ENCODE measurements around the gene NTSR2.

NTSR2 gene

DNA sequence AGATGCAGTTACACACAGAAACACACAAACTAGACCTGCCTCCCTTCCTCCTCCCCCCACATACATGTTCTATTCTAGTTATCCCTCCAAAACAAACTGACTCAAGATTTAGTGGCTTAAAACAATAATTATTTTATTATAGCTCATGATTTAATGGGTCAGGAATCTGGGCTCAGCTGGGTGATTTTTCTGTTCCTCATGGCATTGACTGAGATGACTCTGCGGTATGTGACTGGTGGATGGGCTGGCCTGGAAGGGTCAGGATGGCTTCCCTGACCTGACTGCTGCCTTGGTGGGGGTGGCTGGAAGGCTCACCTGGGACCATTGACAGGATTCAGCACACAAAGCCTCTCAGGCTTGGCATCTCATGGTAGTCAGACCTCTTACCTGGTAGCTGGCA, 33.7 kb upstream of the NTSR2 start:
- H3K14ac ChIP-seq (ENCODE audit: low read length), result no peak overlapping the region
- WGBS, 2 donors (ENCODE audit: extremely low coverage in 2 of 2, insufficient read length in 2 of 2, insufficient replicate concordance in 1 of 2), result no CpG with 5 or more reads among the region's 1 CpG
- H3K9ac ChIP-seq (ENCODE audit: low read depth, low read length, poor library complexity), result no peak overlapping the region
- no peak overlapping the region for H2BK5ac ChIP-seq (ENCODE audit: low read length)
- no peak overlapping the region for H3K4me3 ChIP-seq (ENCODE audit: low read length in 2 of 2)
- no peak overlapping the region for H2AFZ ChIP-seq (ENCODE audit: low read length)
- no peak for DNase-seq (ENCODE audit: low spot score)
- H3K4ac ChIP-seq (ENCODE audit: low read length), result no peak overlapping the region
- H3K36me3 ChIP-seq (replicated peaks in 1 of 2; ENCODE audit: control insufficient read depth in 2 of 2, insufficient read depth in 2 of 2, low read length in 2 of 2), result no peaks in the 10 kb centered on the region
- no peaks in the 10 kb centered on the region for H3K27me3 ChIP-seq (ENCODE audit: control insufficient read depth in 3 of 3, insufficient read depth in 3 of 3, low read depth in 1 of 3, low read length in 3 of 3)
- H3K23ac ChIP-seq (ENCODE audit: low read depth, low read length, poor library complexity), result no peak overlapping the region
- H2AK5ac ChIP-seq (ENCODE audit: low read depth, low read length), result no peak overlapping the region
- no peaks in the 10 kb centered on the region for H3K4me1 ChIP-seq (ENCODE audit: control insufficient read depth in 2 of 2, insufficient read depth in 1 of 2, low read depth in 1 of 2, low read length in 2 of 2)
- no peak overlapping the region for H4K8ac ChIP-seq (ENCODE audit: low read depth, low read length)
- no peak overlapping the region for H2BK15ac ChIP-seq (ENCODE audit: low read length)
- H4K91ac ChIP-seq (ENCODE audit: low read depth, low read length, poor library complexity), result no peak overlapping the region
- no peak overlapping the region for H3K27ac ChIP-seq (replicated peaks; ENCODE audit: low read length)
- peaks cover 0 to 4% of the 10 kb centered on the region in 2 donors for H3K9me3 ChIP-seq (replicated peaks in 1 of 2; ENCODE audit: control insufficient read depth in 2 of 2, insufficient read depth in 1 of 2, low read depth in 1 of 2, low read length in 2 of 2)
- no peak overlapping the region for H3K4me2 ChIP-seq (ENCODE audit: insufficient read depth, low read length, poor library complexity, severe bottlenecking)
- no peaks in the 10 kb centered on the region for H3K79me1 ChIP-seq (ENCODE audit: low read depth, low read length)
- H3K18ac ChIP-seq (ENCODE audit: low read length), result peak overlapping the region; percentile 56
- no peak overlapping the region for H2BK120ac ChIP-seq (ENCODE audit: low read depth, low read length)
- H2BK12ac ChIP-seq (ENCODE audit: low read length), result no peak overlapping the region

DNA sequence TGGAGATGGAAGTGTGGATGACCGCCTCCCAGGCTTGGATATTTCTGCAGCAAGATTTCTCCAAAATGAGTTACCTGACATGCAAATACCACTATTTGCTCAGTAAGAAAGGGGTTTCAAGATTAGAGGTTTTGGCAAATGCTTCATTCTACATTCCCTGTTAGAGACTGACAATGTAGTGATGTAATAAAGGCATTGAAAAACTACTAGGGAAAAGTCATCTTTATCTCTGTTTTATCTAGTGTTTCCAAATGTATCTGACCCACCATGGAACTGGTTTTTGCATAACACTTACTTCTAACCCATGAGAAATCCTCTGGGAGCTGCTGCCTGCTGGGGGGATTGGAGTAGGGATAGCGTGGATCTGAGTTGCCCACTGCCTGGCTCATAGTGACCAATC, 33.0 kb upstream of the NTSR2 start:
- Histone ChIP-seq H3K9me3 (replicated peaks in 1 of 2; ENCODE audit: control insufficient read depth in 2 of 2, insufficient read depth in 1 of 2, low read depth in 1 of 2, low read length in 2 of 2) (peaks cover 0 to 4% of the 10 kb centered on the region in 2 donors), H2BK15ac (ENCODE audit: low read length) (no peak overlapping the region), H2AFZ (ENCODE audit: low read length) (no peak overlapping the region), H3K4me3 (ENCODE audit: low read length in 2 of 2) (no peak overlapping the region), H3K4me2 (ENCODE audit: insufficient read depth, low read length, poor library complexity, severe bottlenecking) (no peak overlapping the region), H3K4me1 (ENCODE audit: control insufficient read depth in 2 of 2, insufficient read depth in 1 of 2, low read depth in 1 of 2, low read length in 2 of 2) (peaks cover 0 to 3% of the 10 kb centered on the region in 2 donors), H2BK5ac (ENCODE audit: low read length) (no peak overlapping the region), H3K27me3 (ENCODE audit: control insufficient read depth in 3 of 3, insufficient read depth in 3 of 3, low read depth in 1 of 3, low read length in 3 of 3) (no peaks in the 10 kb centered on the region), H3K9ac (ENCODE audit: low read depth, low read length, poor library complexity) (no peak overlapping the region), H2BK120ac (ENCODE audit: low read depth, low read length) (no peak overlapping the region), H3K18ac (ENCODE audit: low read length) (no peak overlapping the region), H4K91ac (ENCODE audit: low read depth, low read length, poor library complexity) (no peak overlapping the region), H4K8ac (ENCODE audit: low read depth, low read length) (no peak overlapping the region), H3K27ac (replicated peaks; ENCODE audit: low read length) (no peak overlapping the region), H3K4ac (ENCODE audit: low read length) (no peak overlapping the region), H3K14ac (ENCODE audit: low read length) (no peak overlapping the region), H2AK5ac (ENCODE audit: low read depth, low read length) (no peak overlapping the region), H2BK12ac (ENCODE audit: low read length) (no peak overlapping the region), H3K79me1 (ENCODE audit: low read depth, low read length) (no peaks in the 10 kb centered on the region), H3K23ac (ENCODE audit: low read depth, low read length, poor library complexity) (no peak overlapping the region), H3K36me3 (replicated peaks in 1 of 2; ENCODE audit: control insufficient read depth in 2 of 2, insufficient read depth in 2 of 2, low read length in 2 of 2) (no peaks in the 10 kb centered on the region)
- no CpG with 5 or more reads among the region's 2 CpGs for WGBS, 2 donors (ENCODE audit: extremely low coverage in 2 of 2, insufficient read length in 2 of 2, insufficient replicate concordance in 1 of 2)
- DNase-seq (ENCODE audit: low spot score), result no peak

DNA sequence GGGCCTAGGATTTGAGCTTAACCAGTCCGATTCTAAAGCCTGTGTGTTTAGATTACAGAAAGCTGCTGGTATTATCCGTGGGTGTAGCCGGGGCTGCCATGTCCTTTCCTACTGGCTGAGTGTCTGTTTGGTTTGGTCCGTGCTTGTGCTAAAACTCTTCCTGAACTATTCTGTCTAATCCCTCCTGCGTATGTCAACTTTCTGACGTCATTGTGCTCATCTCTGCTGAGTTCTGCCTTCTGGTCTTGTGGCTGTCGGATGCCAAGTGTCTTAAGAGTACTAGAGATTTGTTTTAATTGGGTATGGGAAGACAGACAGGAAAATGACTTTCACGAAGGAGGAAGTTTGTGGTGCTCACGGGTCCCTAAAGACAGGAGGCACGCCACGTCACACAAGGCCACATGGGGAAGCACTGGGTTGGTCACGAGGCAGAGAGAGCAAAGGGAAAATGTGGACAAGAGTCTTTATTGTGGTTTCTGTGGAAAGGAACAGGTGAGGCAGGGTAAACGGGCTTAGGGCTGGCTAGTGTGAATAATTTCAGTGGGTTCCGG, 31.8 kb upstream of the NTSR2 start:
- Histone ChIP-seq H2BK120ac (ENCODE audit: low read depth, low read length) (no peak overlapping the region), H3K27ac (replicated peaks; ENCODE audit: low read length) (no peak overlapping the region), H3K36me3 (replicated peaks in 1 of 2; ENCODE audit: control insufficient read depth in 2 of 2, insufficient read depth in 2 of 2, low read length in 2 of 2) (no peaks in the 10 kb centered on the region), H2AFZ (ENCODE audit: low read length) (no peak overlapping the region), H4K91ac (ENCODE audit: low read depth, low read length, poor library complexity) (no peak overlapping the region), H3K9me3 (replicated peaks in 1 of 2; ENCODE audit: control insufficient read depth in 2 of 2, insufficient read depth in 1 of 2, low read depth in 1 of 2, low read length in 2 of 2) (peaks cover 0 to 4% of the 10 kb centered on the region in 2 donors), H3K14ac (ENCODE audit: low read length) (no peak overlapping the region), H3K27me3 (ENCODE audit: control insufficient read depth in 3 of 3, insufficient read depth in 3 of 3, low read depth in 1 of 3, low read length in 3 of 3) (no peaks in the 10 kb centered on the region), H3K18ac (ENCODE audit: low read length) (no peak overlapping the region), H3K4ac (ENCODE audit: low read length) (no peak overlapping the region), H2BK5ac (ENCODE audit: low read length) (no peak overlapping the region), H3K9ac (ENCODE audit: low read depth, low read length, poor library complexity) (no peak overlapping the region), H3K4me2 (ENCODE audit: insufficient read depth, low read length, poor library complexity, severe bottlenecking) (no peak overlapping the region), H3K23ac (ENCODE audit: low read depth, low read length, poor library complexity) (no peak overlapping the region), H3K4me3 (ENCODE audit: low read length in 2 of 2) (no peak overlapping the region), H2BK15ac (ENCODE audit: low read length) (no peak overlapping the region), H3K4me1 (ENCODE audit: control insufficient read depth in 2 of 2, insufficient read depth in 1 of 2, low read depth in 1 of 2, low read length in 2 of 2) (peaks cover 5 to 14% of the 10 kb centered on the region in 2 donors), H4K8ac (ENCODE audit: low read depth, low read length) (no peak overlapping the region), H2AK5ac (ENCODE audit: low read depth, low read length) (no peak overlapping the region), H2BK12ac (ENCODE audit: low read length) (no peak overlapping the region), H3K79me1 (ENCODE audit: low read depth, low read length) (no peaks in the 10 kb centered on the region)
- WGBS, 2 donors (ENCODE audit: extremely low coverage in 2 of 2, insufficient read length in 2 of 2, insufficient replicate concordance in 1 of 2), result no CpG with 5 or more reads among the region's 14 CpGs
- no peak for DNase-seq (ENCODE audit: low spot score)

DNA sequence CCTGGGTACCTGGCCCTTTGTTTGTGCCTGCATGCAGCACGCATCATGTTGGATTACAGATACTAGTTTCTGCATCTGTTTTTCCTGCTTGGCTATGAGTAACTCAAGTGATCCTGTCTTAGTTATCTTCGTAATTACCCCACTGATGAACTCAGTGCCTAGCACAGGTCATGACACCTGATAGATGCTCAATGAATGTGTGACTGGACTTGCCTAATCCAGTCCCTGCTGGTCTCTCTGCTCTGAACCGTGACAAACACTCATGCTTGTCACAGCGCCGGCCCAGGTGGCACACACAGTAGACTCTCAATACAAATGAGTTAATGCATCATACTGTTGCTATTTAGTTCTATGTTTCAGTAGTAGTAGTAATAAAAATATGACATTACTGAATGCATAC, 31.2 kb upstream of the NTSR2 start:
- DNase-seq (ENCODE audit: low spot score), result no peak
- WGBS, 2 donors (ENCODE audit: extremely low coverage in 2 of 2, insufficient read length in 2 of 2, insufficient replicate concordance in 1 of 2), result no CpG with 5 or more reads among the region's 5 CpGs
- H2AK5ac ChIP-seq (ENCODE audit: low read depth, low read length), result no peak overlapping the region

More for the DNA sequence above, 31.2 kb upstream of the NTSR2 start:
- Histone ChIP-seq H3K18ac (ENCODE audit: low read length) (no peak overlapping the region), H3K14ac (ENCODE audit: low read length) (no peak overlapping the region), H3K9ac (ENCODE audit: low read depth, low read length, poor library complexity) (no peak overlapping the region), H2BK15ac (ENCODE audit: low read length) (no peak overlapping the region), H3K36me3 (replicated peaks in 1 of 2; ENCODE audit: control insufficient read depth in 2 of 2, insufficient read depth in 2 of 2, low read length in 2 of 2) (no peaks in the 10 kb centered on the region), H3K79me1 (ENCODE audit: low read depth, low read length) (no peaks in the 10 kb centered on the region), H3K4me2 (ENCODE audit: insufficient read depth, low read length, poor library complexity, severe bottlenecking) (no peak overlapping the region), H3K27ac (replicated peaks; ENCODE audit: low read length) (no peak overlapping the region), H2BK120ac (ENCODE audit: low read depth, low read length) (no peak overlapping the region), H2BK5ac (ENCODE audit: low read length) (no peak overlapping the region), H3K23ac (ENCODE audit: low read depth, low read length, poor library complexity) (no peak overlapping the region), H4K8ac (ENCODE audit: low read depth, low read length) (no peak overlapping the region), H3K9me3 (replicated peaks in 1 of 2; ENCODE audit: control insufficient read depth in 2 of 2, insufficient read depth in 1 of 2, low read depth in 1 of 2, low read length in 2 of 2) (peaks cover 0 to 4% of the 10 kb centered on the region in 2 donors), H2BK12ac (ENCODE audit: low read length) (no peak overlapping the region), H3K4me1 (ENCODE audit: control insufficient read depth in 2 of 2, insufficient read depth in 1 of 2, low read depth in 1 of 2, low read length in 2 of 2) (peaks cover 7 to 18% of the 10 kb centered on the region in 2 donors), H4K91ac (ENCODE audit: low read depth, low read length, poor library complexity) (no peak overlapping the region), H3K4ac (ENCODE audit: low read length) (no peak overlapping the region), H3K27me3 (ENCODE audit: control insufficient read depth in 3 of 3, insufficient read depth in 3 of 3, low read depth in 1 of 3, low read length in 3 of 3) (no peaks in the 10 kb centered on the region), H2AFZ (ENCODE audit: low read length) (peak overlapping the region; percentile 16), H3K4me3 (ENCODE audit: low read length in 2 of 2) (no peak overlapping the region)

Measured in neuronal stem cell (in vitro differentiated cells).